HG03060 (cell line): Measurements from ENCODE around the gene FAM222B.
"Not testable (repeated sequence)": the region's sequence is repeated elsewhere in the genome, so short reads cannot be mapped to it uniquely, and the experiment has no call there.

Experiments used
- ATAC-seq: cut with Tn5 transposase; IDR thresholded peaks from one replicate; pipeline ENCODE4 v1.9.1; 2021; ENCODE audit warnings: low read depth, moderate number of reproducible peaks; ENCODE audit not compliant: unreplicated experiment

FAM222B gene

GRCh38 chr17:28735242-28735722 is 107.3 kb downstream of the FAM222B start:
- no peak for ATAC-seq

GRCh38 chr17:28734712-28735241 is 107.8 kb downstream of the FAM222B start:
- no peak for ATAC-seq

GRCh38 chr17:28733346-28733745 is 109.2 kb downstream of the FAM222B start:
- ATAC-seq = no peak

DNA sequence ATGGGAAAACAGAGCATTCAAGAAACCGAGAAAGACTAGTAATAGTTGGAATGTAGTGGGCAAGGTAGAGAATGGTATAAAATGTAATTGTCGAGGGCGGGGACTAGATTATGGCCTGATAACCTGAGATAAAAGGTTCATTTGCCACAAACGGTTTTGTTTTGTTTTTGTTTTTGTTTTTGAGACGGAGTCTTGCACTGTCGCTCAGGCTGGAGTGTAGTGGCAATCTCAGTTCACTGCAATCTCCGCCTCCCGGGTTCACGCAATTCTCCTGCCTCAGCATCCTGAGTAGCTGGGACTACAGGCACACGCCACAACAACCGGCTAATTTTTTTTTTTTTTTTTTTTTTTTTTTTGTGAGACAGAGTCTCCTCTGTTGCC is 112.7 kb downstream of the FAM222B start:
- ATAC-seq = no peak

- ATAC-seq = peak; percentile 28
Observed at GRCh38 chr17:28728364-28729200, 114.0 kb downstream of the FAM222B start, which contains the start of gene NEK8. NEK8 (plus strand) TSS chr17:28728788; CDS start chr17:28728814, 26 bp downstream.

- ATAC-seq = peak; percentile 26
Observed at GRCh38 chr17:28726627-28727491, 115.7 kb downstream of the FAM222B start.

DNA sequence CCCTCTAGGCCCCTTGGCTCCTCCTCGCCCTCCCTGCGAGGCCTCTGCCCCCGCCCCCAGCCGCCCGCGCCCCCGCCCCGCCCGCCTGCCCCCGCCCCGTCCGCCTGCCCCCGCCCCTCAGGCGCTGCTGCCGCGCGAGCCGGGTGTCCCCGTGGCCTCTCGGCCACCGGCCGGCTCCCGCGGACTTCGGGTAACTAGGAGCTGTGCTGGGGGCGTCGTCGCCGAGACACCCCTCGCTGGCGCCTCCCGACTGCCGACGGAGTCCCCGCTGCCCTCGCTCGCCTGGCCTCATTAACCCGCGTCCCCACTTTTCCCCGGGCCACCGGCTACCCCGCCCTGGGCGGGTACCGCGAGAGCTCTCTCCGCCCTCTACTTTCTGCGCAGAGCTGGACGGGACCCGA is 116.4 kb downstream of the FAM222B start, which contains the start of gene TLCD1:
TLCD1 (minus strand) TSS at position 8 of the 401 bp plus-strand sequence. CDS start 136 bp downstream, outside the sequence.
- no peak for ATAC-seq

DNA sequence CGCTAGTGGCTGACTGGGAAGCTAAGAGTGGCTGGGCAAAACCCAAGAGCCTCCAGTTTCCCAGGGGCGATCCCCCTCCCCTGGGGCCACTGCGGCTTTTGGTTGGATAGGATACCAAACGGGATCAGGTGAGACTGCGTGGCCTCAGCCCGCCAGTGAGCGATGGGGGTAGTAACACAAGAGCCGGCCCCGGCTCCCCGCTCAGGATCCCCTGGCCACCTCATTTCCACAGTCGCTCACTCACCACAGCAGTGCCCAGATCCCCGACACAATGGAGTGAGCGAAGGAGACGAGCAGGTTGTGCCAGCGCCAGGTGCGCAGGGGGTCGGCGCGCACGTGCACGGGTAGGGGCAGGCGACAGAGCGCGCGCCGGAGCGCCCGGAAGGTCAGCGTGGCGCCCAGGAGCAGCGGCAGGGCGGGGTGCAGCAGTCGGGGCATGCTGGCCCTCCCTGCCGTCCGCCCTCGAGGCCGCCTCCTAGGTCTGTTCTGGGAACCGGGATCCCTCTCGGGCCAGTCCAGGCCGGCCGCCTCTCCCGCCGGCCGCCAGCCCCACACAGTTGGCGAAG is 116.8 kb downstream of the FAM222B start:
- ATAC-seq = no peak

- no peak for ATAC-seq
Observed at GRCh38 chr17:28725166-28725659, 117.4 kb downstream of the FAM222B start.

DNA sequence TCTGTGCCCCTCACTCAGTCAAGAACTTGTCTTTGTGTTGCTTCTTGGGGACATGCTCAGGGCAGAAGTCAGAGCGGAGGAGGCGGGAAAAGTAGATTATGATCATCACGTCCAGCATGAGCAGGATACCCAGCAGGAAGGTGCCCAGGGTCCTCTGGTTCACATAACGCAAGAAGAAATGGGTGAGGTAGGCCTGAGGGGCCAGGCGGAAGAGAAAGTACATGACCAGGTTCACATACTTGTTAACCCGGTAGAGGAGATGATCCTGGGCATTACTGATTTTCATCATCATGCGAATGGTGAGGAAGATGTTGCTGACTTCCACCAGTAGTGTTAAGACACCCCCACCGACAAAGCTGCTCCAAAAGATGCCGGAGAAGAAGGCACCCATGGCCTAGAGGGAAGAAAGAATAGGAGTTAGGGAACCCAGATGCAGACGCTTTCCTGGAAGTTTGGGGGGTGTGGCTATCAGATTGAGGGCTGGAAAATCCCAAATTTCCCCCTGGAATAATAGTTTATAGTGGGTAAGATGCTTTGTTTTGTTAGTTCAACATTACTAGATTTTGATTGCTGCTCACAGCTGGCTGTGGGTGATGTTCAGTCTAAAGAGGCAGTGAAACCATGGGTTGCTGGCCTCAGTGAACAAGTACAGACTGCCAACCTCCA is 118.0 kb downstream of the FAM222B start:
- no peak for ATAC-seq

GRCh38 chr17:28723836-28724499 is 118.6 kb downstream of the FAM222B start:
- ATAC-seq = not testable (repeated sequence)

GRCh38 chr17:28723159-28723835 is 119.3 kb downstream of the FAM222B start:
- no peak for ATAC-seq

DNA sequence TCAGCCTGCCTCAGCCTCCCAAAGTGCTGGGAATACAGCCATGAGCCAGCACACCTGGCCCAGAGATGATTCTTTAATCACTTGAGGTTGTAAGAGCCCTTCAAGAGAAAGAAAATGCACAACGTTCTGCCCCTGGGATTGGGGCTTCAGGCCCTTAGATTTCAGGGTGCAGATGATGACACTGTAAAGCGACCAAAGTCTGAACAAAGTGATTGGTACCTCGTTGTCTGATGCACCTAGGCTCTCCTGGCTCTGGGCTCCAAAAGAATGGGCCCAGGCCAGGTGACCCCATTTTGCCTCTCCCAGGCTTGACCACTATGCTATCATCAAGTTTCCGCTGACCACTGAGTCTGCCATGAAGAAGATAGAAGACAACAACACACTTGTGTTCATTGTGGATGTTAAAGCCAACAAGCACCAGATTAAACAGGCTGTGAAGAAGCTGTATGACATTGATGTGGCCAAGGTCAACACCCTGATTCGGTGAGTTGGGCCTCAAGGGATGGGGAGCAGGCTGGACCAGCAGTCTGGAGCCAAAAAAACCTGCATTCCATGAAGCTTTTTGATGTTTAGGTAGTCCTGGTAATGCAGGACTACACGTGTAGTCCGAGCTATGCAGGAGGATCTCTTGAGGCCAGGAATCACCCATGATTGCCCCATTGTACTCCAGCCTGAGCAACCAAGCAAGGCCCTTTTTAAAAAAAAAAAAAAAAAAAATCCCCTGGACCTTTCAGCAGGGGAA is 120.0 kb downstream of the FAM222B start:
- no peak for ATAC-seq

DNA sequence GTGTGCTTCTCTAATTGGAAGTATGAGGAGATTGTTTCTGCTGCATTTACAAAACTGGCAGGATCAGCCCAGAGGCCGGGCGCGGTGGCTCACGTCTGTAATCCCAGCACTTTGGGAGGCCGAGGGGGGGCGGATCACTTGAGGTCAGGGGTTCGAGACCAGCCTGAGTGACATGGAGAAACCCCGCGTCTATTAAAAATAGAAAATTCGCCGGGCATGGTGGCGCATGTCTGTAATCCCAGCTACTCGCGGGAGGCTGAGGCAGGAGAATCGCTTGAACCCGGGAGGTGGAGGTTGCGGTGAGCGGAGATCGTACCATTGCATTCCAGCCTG is 121.6 kb downstream of the FAM222B start:
- ATAC-seq = not testable (repeated sequence)

GRCh38 chr17:28720247-28720996 is 122.2 kb downstream of the FAM222B start:
- no peak for ATAC-seq

- no peak for ATAC-seq
Observed at GRCh38 chr17:28719021-28719433, 123.6 kb downstream of the FAM222B start.

DNA sequence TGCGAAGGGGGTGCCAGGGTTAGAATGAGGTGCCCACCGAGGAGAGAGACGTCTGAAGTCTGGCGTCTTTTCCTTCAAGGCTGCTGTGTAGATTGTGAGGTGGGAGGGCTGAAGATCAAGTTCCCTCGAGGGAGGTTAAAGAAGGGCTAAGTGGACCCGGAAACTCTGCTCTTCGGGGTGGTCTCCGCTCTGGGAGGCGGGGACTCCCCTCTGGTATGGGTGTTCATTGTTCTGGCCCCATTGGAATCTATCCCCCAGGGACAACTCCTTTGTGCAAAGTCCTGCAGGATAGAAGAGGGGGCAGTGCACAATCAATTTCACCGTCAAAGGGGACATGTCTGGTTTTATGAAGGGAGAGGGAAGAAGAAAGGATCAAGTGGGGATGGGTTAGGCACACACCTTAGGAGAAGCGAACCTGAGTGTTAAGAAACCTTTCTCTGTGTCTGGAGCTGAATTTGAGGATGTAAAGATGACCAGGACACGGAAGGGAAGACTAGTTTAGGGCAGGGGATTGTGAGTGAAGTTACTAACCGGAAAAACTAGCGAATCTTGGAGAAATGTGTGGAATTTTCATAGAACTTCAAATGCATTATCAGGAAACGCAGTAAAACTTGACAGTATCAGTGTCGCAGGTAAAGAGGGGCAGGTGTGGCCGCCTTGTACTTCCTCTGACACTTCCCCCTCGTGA is 124.1 kb downstream of the FAM222B start:
- no peak for ATAC-seq
